ENCODE results near the gene SMPD3.

SMPD3 gene

GRCh38 chr16:68369168-68369567 lies 79.1 kb downstream of the SMPD3 start:
- TF ChIP-seq CTCF (IDR thresholded peaks at IDR 0.05; ENCODE audit: insufficient read depth, low read length, poor library complexity, severe bottlenecking): no peak
- Histone ChIP-seq H3K4me3 (replicated peaks; ENCODE audit: low read depth, low read length) (no peak overlapping the region), H3K36me3 (ENCODE audit: control insufficient read depth, insufficient read depth, low read length) (no peaks in the 10 kb centered on the region), H3K27me3 (replicated peaks; ENCODE audit: control insufficient read depth, insufficient read depth, low read length) (no peaks in the 10 kb centered on the region; the same call in 1 of the 2 replicates)
- DNase-seq (ENCODE audit: extremely low read depth, insufficient read length): no peak

- Histone ChIP-seq H3K36me3 (ENCODE audit: control insufficient read depth, insufficient read depth, low read length) (no peaks in the 10 kb centered on the region), H3K4me3 (replicated peaks; ENCODE audit: low read depth, low read length) (no peak overlapping the region), H3K27me3 (replicated peaks; ENCODE audit: control insufficient read depth, insufficient read depth, low read length) (no peaks in the 10 kb centered on the region; the same call in 1 of the 2 replicates)
- TF ChIP-seq CTCF (IDR thresholded peaks at IDR 0.05; ENCODE audit: insufficient read depth, low read length, poor library complexity, severe bottlenecking): no peak
- no peak for DNase-seq (ENCODE audit: extremely low read depth, insufficient read length)
Measured at GRCh38 chr16:68368301-68368888, 79.9 kb downstream of the SMPD3 start.

- no peak for TF ChIP-seq CTCF (IDR thresholded peaks at IDR 0.05; ENCODE audit: insufficient read depth, low read length, poor library complexity, severe bottlenecking)
- no peaks in the 10 kb centered on the region for H3K36me3 ChIP-seq (ENCODE audit: control insufficient read depth, insufficient read depth, low read length)
- H3K4me3 ChIP-seq (replicated peaks; ENCODE audit: low read depth, low read length): no peak overlapping the region
- DNase-seq (ENCODE audit: extremely low read depth, insufficient read length): no peak
- no peaks in the 10 kb centered on the region for H3K27me3 ChIP-seq (replicated peaks; ENCODE audit: control insufficient read depth, insufficient read depth, low read length)
Measured at GRCh38 chr16:68367891-68368290, 80.4 kb downstream of the SMPD3 start.

GRCh38 chr16:68367440-68367839 lies 80.9 kb downstream of the SMPD3 start:
- no peak for DNase-seq (ENCODE audit: extremely low read depth, insufficient read length)
- Histone ChIP-seq H3K36me3 (ENCODE audit: control insufficient read depth, insufficient read depth, low read length) (no peaks in the 10 kb centered on the region), H3K4me3 (replicated peaks; ENCODE audit: low read depth, low read length) (no peak overlapping the region), H3K27me3 (replicated peaks; ENCODE audit: control insufficient read depth, insufficient read depth, low read length) (no peaks in the 10 kb centered on the region)
- TF ChIP-seq CTCF (IDR thresholded peaks at IDR 0.05; ENCODE audit: insufficient read depth, low read length, poor library complexity, severe bottlenecking): no peak

GRCh38 chr16:68367030-68367429 lies 81.3 kb downstream of the SMPD3 start:
- Histone ChIP-seq H3K27me3 (replicated peaks; ENCODE audit: control insufficient read depth, insufficient read depth, low read length) (no peaks in the 10 kb centered on the region), H3K4me3 (replicated peaks; ENCODE audit: low read depth, low read length) (no peak overlapping the region), H3K36me3 (ENCODE audit: control insufficient read depth, insufficient read depth, low read length) (no peaks in the 10 kb centered on the region)
- TF ChIP-seq CTCF (IDR thresholded peaks at IDR 0.05; ENCODE audit: insufficient read depth, low read length, poor library complexity, severe bottlenecking): peak; percentile 56
- no peak for DNase-seq (ENCODE audit: extremely low read depth, insufficient read length)

- H3K4me3 ChIP-seq (replicated peaks; ENCODE audit: low read depth, low read length): no peak overlapping the region
- no peak for TF ChIP-seq CTCF (IDR thresholded peaks at IDR 0.05; ENCODE audit: insufficient read depth, low read length, poor library complexity, severe bottlenecking)
- no peaks in the 10 kb centered on the region for H3K27me3 ChIP-seq (replicated peaks; ENCODE audit: control insufficient read depth, insufficient read depth, low read length)
- H3K36me3 ChIP-seq (ENCODE audit: control insufficient read depth, insufficient read depth, low read length): no peaks in the 10 kb centered on the region; the same call in 1 of the 2 replicates
- no peak for DNase-seq (ENCODE audit: extremely low read depth, insufficient read length)
Measured at GRCh38 chr16:68366062-68366461, 82.2 kb downstream of the SMPD3 start.

Measured in GM06990 (cell line).